Stomach (tissue), 9 donors: ENCODE measurements around the gene ATP5PD. TPM values are rescaled to one million over a fixed set of nuclear protein-coding genes. Genes with fewer than 3 reads are reported as not detected.
A peak's percentile ranks its signal among the peaks of the same experiment; 100 is the strongest.

Source experiments
- DNase-seq, 2 donors: peaks; one replicate each; pipeline versions ENCODE4 v3.0.0 to v3.0.0-alpha.2; 2013 to 2019
- H3K27ac ChIP-seq, 5 donors: fragments of 200-600 bp in 4 of 5; sonication (generic) in 4 of 5; one replicate each; pipeline ENCODE4 v1.5.1; 2013 to 2019; ENCODE audit warnings: mild to moderate bottlenecking in 1 of 5, moderate library complexity in 1 of 5
- H3K27me3 ChIP-seq, 3 donors: fragments of 200-600 bp; sonication (generic); one replicate each; pipeline ENCODE4 v1.5.1; 2017 to 2019; ENCODE audit warnings: mixed run types in 1 of 3
- H3K36me3 ChIP-seq, 4 donors: fragments of 200-600 bp; sonication (generic); 1 replicate in 3 of 4; 2 replicates in 1 of 4; pipeline ENCODE4 v1.5.1; 2016 to 2019
- H3K4me1 ChIP-seq, 4 donors: fragments of 200-600 bp; sonication (generic); one replicate each; pipeline ENCODE4 v1.5.1; 2016 to 2019
- H3K4me3 ChIP-seq, 4 donors: fragments of 200-600 bp; sonication (generic) in 3 of 4; one replicate each; pipeline ENCODE4 v1.5.1; 2016 to 2019; ENCODE audit warnings: mild to moderate bottlenecking in 1 of 4
- H3K9me3 ChIP-seq, 4 donors: fragments of 200-600 bp; sonication (generic); one replicate each; pipeline ENCODE4 v1.5.1; 2016 to 2019
- CTCF ChIP-seq, 7 experiments: fragments of 450-650 bp in 4 of 7; fragments of 200-600 bp in 3 of 7; sonication (generic) in 3 of 7; IDR thresholded peaks; one replicate each; pipeline ENCODE4 v1.5.1; 2016 to 2019; ENCODE audit warnings: antibody characterized with exemption in 7 of 7, control low read depth in 2 of 7, mild to moderate bottlenecking in 1 of 7
- EP300 ChIP-seq: sonication (generic); formaldehyde crosslinking; IDR thresholded peaks from one replicate; pipeline ENCODE4 v1.6.1; 2017; ENCODE audit warnings: antibody characterized with exemption
- POLR2A ChIP-seq, 4 donors: fragments of 450-650 bp; IDR thresholded peaks; one replicate each; pipeline ENCODE4 v1.6.1; 2016; ENCODE audit warnings: antibody characterized with exemption in 4 of 4, control low read depth in 2 of 4, mild to moderate bottlenecking in 1 of 4, moderate library complexity in 1 of 4
- POLR2AphosphoS5 ChIP-seq, 3 donors: sonication (generic); formaldehyde crosslinking; IDR thresholded peaks; one replicate each; pipeline ENCODE4 v1.6.1; 2016; ENCODE audit warnings: antibody characterized with exemption in 3 of 3
- WGBS, 5 donors: extraction: QIAGEN DNeasy Blood & Tissue Kit in 3 of 5; methylation state at CpG; one replicate each; pipeline versions ENCODE4 v1.1.5 to v1.1.7; 2013 to 2018; 5-methylcytosine and 5-hydroxymethylcytosine counted together
- intact Hi-C: fragments of 100-400 bp; cut with DNase I; formaldehyde crosslinking; loops from one replicate; pipeline ENCODE4 v1.15.1; 2023; ENCODE audit warnings: low total_unique reads
- polyA plus RNA-seq, 3 donors: library from polyadenylated mRNA; stranded (reverse); fragments of 200-250 nt; gene quantifications; one replicate each; pipeline ENCODE4 v1.2.3, GENCODE V29; 2013
- small RNA-seq, 4 donors: library from RNA; depleted of rRNA; stranded (forward); fragments of <200 nt; gene quantifications; one replicate each; pipeline ENCODE3, GENCODE V24; 2016
- total RNA-seq, 5 donors: library from RNA; depleted of rRNA; stranded (reverse); fragments of >200 nt; gene quantifications; one replicate each; pipeline versions ENCODE4 v1.1.0 to v1.2.3, GENCODE V29; 2014 to 2016
- donor health status: healthy with polysubstance abuse.
- donor health status: Bipolar disorder and iron deficiency.
- donor health status: healthy.

ATP5PD gene
- total and polyA plus RNA-seq, 8 donors = 77.0 to 681 (median 286) TPM

DNA sequence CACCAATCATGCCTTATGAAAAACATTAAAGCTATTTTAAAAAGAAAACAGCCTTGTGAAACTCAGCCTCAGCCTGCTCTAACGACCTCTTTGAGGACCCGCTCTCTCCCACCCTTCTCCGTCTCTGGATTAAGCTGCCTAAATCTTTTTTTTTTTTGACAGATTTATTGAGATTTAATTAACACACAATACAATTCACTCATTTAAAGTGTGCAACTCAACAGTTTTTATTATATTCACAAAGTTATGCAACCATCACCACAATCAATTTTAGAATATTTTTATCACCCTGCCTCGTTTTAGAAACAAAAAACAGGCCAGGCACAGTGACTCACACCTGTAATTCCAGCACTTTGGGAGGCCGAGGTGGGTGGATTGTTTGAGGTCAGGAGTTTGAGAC is 50.9 kb downstream of the ATP5PD start:
- Histone ChIP-seq H3K4me1 (peaks cover 12 to 28% (median 20%) of the 10 kb centered on the region in 4 donors), H3K36me3 (peaks cover 12 to 21% (median 19%) of the 10 kb centered on the region in 4 donors), H3K9me3 (no peaks in the 10 kb centered on the region), H3K27ac (no peak overlapping the region), H3K4me3 (no peak overlapping the region), H3K27me3 (no peaks in the 10 kb centered on the region)
- intact Hi-C loops = no loop called here
- DNase-seq = no peak
- TF ChIP-seq EP300 (no peak), CTCF (IDR thresholded peaks at IDR 0.05) (no peak), POLR2A (IDR thresholded peaks at IDR 0.05) (no peak), POLR2AphosphoS5 (IDR thresholded peaks at IDR 0.05) (no peak)
- 72 to 80% (median 79%) methylated on average over 5 of the region's 5 CpGs for WGBS, 5 donors

- Histone ChIP-seq H3K9me3 (no peaks in the 10 kb centered on the region), H3K36me3 (peaks cover under 1 to 7% (median 5%) of the 10 kb centered on the region in 4 donors), H3K4me3 (no peak overlapping the region), H3K27ac (peak overlapping the region in 1 of 5 donors; percentile 94), H3K27me3 (no peaks in the 10 kb centered on the region), H3K4me1 (peaks cover 16 to 42% (median 34%) of the 10 kb centered on the region in 4 donors)
- WGBS, 5 donors = 84 to 89% (median 88%) methylated on average over 7 of the region's 7 CpGs
- intact Hi-C loops = no loop called here
- TF ChIP-seq EP300 (no peak), POLR2AphosphoS5 (IDR thresholded peaks at IDR 0.05) (no peak), CTCF (IDR thresholded peaks at IDR 0.05) (no peak), POLR2A (IDR thresholded peaks at IDR 0.05) (no peak)
- DNase-seq = no peak
These were observed 52.3 kb downstream of the ATP5PD start for GRCh38 chr17:74994440-74994839.

GRCh38 chr17:74992223-74992622 is 54.5 kb downstream of the ATP5PD start:
- TF ChIP-seq POLR2A (IDR thresholded peaks at IDR 0.05) (no peak), POLR2AphosphoS5 (IDR thresholded peaks at IDR 0.05) (no peak), CTCF (IDR thresholded peaks at IDR 0.05) (no peak), EP300 (no peak)
- intact Hi-C loops = no loop called here
- Histone ChIP-seq H3K9me3 (no peaks in the 10 kb centered on the region), H3K4me3 (no peak overlapping the region), H3K27ac (peak overlapping the region; percentile 67 to 95 (median 95)), H3K36me3 (peaks cover 0 to 4% (median 0%) of the 10 kb centered on the region in 4 donors), H3K4me1 (peaks cover 25 to 58% (median 50%) of the 10 kb centered on the region in 4 donors), H3K27me3 (peaks cover 0 to 8% (median 0%) of the 10 kb centered on the region in 3 donors)
- DNase-seq = peak in 1 of 2 donors; percentile 65
- WGBS, 5 donors = 23 to 58% (median 38%) methylated on average over 2 of the region's 2 CpGs

- peaks cover 0 to 4% (median 0%) of the 10 kb centered on the region in 4 donors for H3K36me3 ChIP-seq
- TF ChIP-seq CTCF (IDR thresholded peaks at IDR 0.05) = no peak
- TF ChIP-seq POLR2AphosphoS5 (IDR thresholded peaks at IDR 0.05) = no peak
- no peak for TF ChIP-seq POLR2A (IDR thresholded peaks at IDR 0.05)
- no peak for DNase-seq
- H3K4me3 ChIP-seq = no peak overlapping the region
- H3K4me1 ChIP-seq = peaks cover 31 to 73% (median 56%) of the 10 kb centered on the region in 4 donors
- intact Hi-C loops = no loop called here
- peak overlapping the region; percentile 10 to 95 (median 95) for H3K27ac ChIP-seq
- peaks cover 0 to 8% (median 0%) of the 10 kb centered on the region in 3 donors for H3K27me3 ChIP-seq
- 79 to 86% (median 82%) methylated on average over 9 to 10 of the region's 10 CpGs for WGBS, 5 donors
- H3K9me3 ChIP-seq = no peaks in the 10 kb centered on the region
These were observed 56.1 kb downstream of the ATP5PD start for GRCh38 chr17:74990581-74991105.

Small RNA genes lying within 50 kb of the gene (small RNA-seq; reads per million reads assigned to genes)
- 0 reads per million in 4 donors for gene AC111186.1
- 0 reads per million in 4 donors for gene RF00019
- gene RN7SL573P = 0 reads per million in 4 donors
- 0 reads per million in 4 donors for gene RNU6-362P

Other genes with a start within 250 kb of the ATP5PD start
- under 1 TPM in 1 of 5 donors, not detected in 4; 0.55 TPM for gene GRIN2C, start 187.1 kb downstream of the ATP5PD start, total RNA-seq
- gene GRIN2C, start 187.1 kb downstream of the ATP5PD start, polyA plus RNA-seq = under 1 TPM in 1 of 3 donors, not detected in 2; 0.33 TPM
- 10 to 100 TPM in 3 of 5 donors, 1 to 10 TPM in 1, under 1 TPM in 1; 0.58 to 94.1 (median 15.4) TPM for gene FDXR, start 174.0 kb downstream of the ATP5PD start, total RNA-seq
- gene FDXR, start 174.0 kb downstream of the ATP5PD start, polyA plus RNA-seq = 10 to 100 TPM in 2 of 3 donors, 1 to 10 TPM in 1; 8.6 to 21.1 (median 12.5) TPM
- 1 to 10 TPM in 1 of 5 donors, not detected in 4; 1.8 TPM for gene FADS6, start 153.3 kb downstream of the ATP5PD start, total RNA-seq
- under 1 TPM in 1 of 3 donors, not detected in 2; 0.50 TPM for gene FADS6, start 153.3 kb downstream of the ATP5PD start, polyA plus RNA-seq
- gene USH1G, start 123.7 kb downstream of the ATP5PD start, total RNA-seq = under 1 TPM in 1 of 5 donors, not detected in 4; 0.18 TPM
- 1 to 10 TPM in 1 of 3 donors, not detected in 2; 1.0 TPM for gene USH1G, start 123.7 kb downstream of the ATP5PD start, polyA plus RNA-seq
- gene OTOP2, start 122.7 kb downstream of the ATP5PD start, total RNA-seq = 1 to 10 TPM in 1 of 5 donors, not detected in 4; 3.2 TPM
- under 1 TPM in 1 of 3 donors, not detected in 2; 0.15 TPM for gene OTOP2, start 122.7 kb downstream of the ATP5PD start, polyA plus RNA-seq
- under 1 TPM in 1 of 5 donors, not detected in 4; 0.18 TPM for gene OTOP3, start 111.1 kb downstream of the ATP5PD start, total RNA-seq
- gene OTOP3, start 111.1 kb downstream of the ATP5PD start, polyA plus RNA-seq = 1 to 10 TPM in 1 of 3 donors, not detected in 2; 2.6 TPM
- gene HID1, start 74.2 kb downstream of the ATP5PD start, total RNA-seq = 100 to 1,000 TPM in 2 of 5 donors, 10 to 100 TPM in 3; 36.5 to 304 (median 94.5) TPM
- gene HID1, start 74.2 kb downstream of the ATP5PD start, polyA plus RNA-seq = 10 to 100 TPM; 52.7 to 85.2 (median 69.5) TPM
- 10 to 100 TPM in 4 of 5 donors, 1 to 10 TPM in 1; 4.8 to 78.8 (median 11.7) TPM for gene CDR2L, start 59.3 kb downstream of the ATP5PD start, total RNA-seq
- 10 to 100 TPM in 1 of 3 donors, 1 to 10 TPM in 2; 4.4 to 18.9 (median 6.1) TPM for gene CDR2L, start 59.3 kb downstream of the ATP5PD start, polyA plus RNA-seq
- 10 to 100 TPM in 4 of 5 donors, 1 to 10 TPM in 1; 6.7 to 69.0 (median 29.2) TPM for gene MRPL58, start 34.3 kb downstream of the ATP5PD start, total RNA-seq
- 10 to 100 TPM; 42.1 to 57.1 (median 48.7) TPM for gene MRPL58, start 34.3 kb downstream of the ATP5PD start, polyA plus RNA-seq
- 10 to 100 TPM in 4 of 5 donors, 1 to 10 TPM in 1; 9.9 to 25.8 (median 12.5) TPM for gene KCTD2, start 256 bp upstream of the ATP5PD start, total RNA-seq
- 10 to 100 TPM; 10.6 to 13.1 (median 11.2) TPM for gene KCTD2, start 256 bp upstream of the ATP5PD start, polyA plus RNA-seq
- 100 to 1,000 TPM in 1 of 5 donors, 10 to 100 TPM in 4; 30.3 to 132 (median 57.1) TPM for gene SLC16A5, start 41.0 kb upstream of the ATP5PD start, total RNA-seq
- gene SLC16A5, start 41.0 kb upstream of the ATP5PD start, polyA plus RNA-seq = 1 to 10 TPM; 6.8 to 9.0 (median 7.9) TPM
- 10 to 100 TPM in 4 of 5 donors, 1 to 10 TPM in 1; 2.2 to 26.8 (median 13.9) TPM for gene ARMC7, start 63.0 kb upstream of the ATP5PD start, total RNA-seq
- gene ARMC7, start 63.0 kb upstream of the ATP5PD start, polyA plus RNA-seq = 10 to 100 TPM in 2 of 3 donors, 1 to 10 TPM in 1; 9.6 to 10.8 (median 10.7) TPM
- 100 to 1,000 TPM in 3 of 5 donors, 10 to 100 TPM in 2; 24.1 to 472 (median 150) TPM for gene NT5C, start 84.8 kb upstream of the ATP5PD start, total RNA-seq
- gene NT5C, start 84.8 kb upstream of the ATP5PD start, polyA plus RNA-seq = 100 to 1,000 TPM in 2 of 3 donors, 10 to 100 TPM in 1; 60.5 to 120 (median 117) TPM
- gene JPT1, start 107.5 kb upstream of the ATP5PD start, total RNA-seq = 100 to 1,000 TPM in 1 of 5 donors, 10 to 100 TPM in 3, 1 to 10 TPM in 1; 8.0 to 217 (median 61.9) TPM
- gene JPT1, start 107.5 kb upstream of the ATP5PD start, polyA plus RNA-seq = 100 to 1,000 TPM; 133 to 405 (median 227) TPM
- 10 to 100 TPM; 10.7 to 88.1 (median 53.6) TPM for gene SUMO2, start 136.0 kb upstream of the ATP5PD start, total RNA-seq
- 100 to 1,000 TPM in 2 of 3 donors, 10 to 100 TPM in 1; 66.0 to 141 (median 130) TPM for gene SUMO2, start 136.0 kb upstream of the ATP5PD start, polyA plus RNA-seq
- gene NUP85, start 158.7 kb upstream of the ATP5PD start, total RNA-seq = 100 to 1,000 TPM in 1 of 5 donors, 10 to 100 TPM in 4; 20.3 to 220 (median 29.2) TPM
- gene NUP85, start 158.7 kb upstream of the ATP5PD start, polyA plus RNA-seq = 10 to 100 TPM; 21.5 to 52.1 (median 37.3) TPM
- 10 to 100 TPM in 4 of 5 donors, 1 to 10 TPM in 1; 9.5 to 94.5 (median 58.5) TPM for gene GGA3, start 214.6 kb upstream of the ATP5PD start, total RNA-seq
- gene GGA3, start 214.6 kb upstream of the ATP5PD start, polyA plus RNA-seq = 10 to 100 TPM; 10.2 to 18.3 (median 11.8) TPM
- 100 to 1,000 TPM in 1 of 5 donors, 10 to 100 TPM in 3, 1 to 10 TPM in 1; 6.7 to 136 (median 37.9) TPM for gene MRPS7, start 214.9 kb upstream of the ATP5PD start, total RNA-seq
- gene MRPS7, start 214.9 kb upstream of the ATP5PD start, polyA plus RNA-seq = 10 to 100 TPM; 53.3 to 69.4 (median 69.0) TPM
- gene MIF4GD, start 224.3 kb upstream of the ATP5PD start, total RNA-seq = 10 to 100 TPM in 2 of 5 donors, 1 to 10 TPM in 3; 3.5 to 12.5 (median 7.7) TPM
- 10 to 100 TPM; 12.2 to 14.7 (median 12.9) TPM for gene MIF4GD, start 224.3 kb upstream of the ATP5PD start, polyA plus RNA-seq
- gene SLC25A19, start 242.5 kb upstream of the ATP5PD start, total RNA-seq = 10 to 100 TPM in 2 of 5 donors, 1 to 10 TPM in 3; 2.3 to 40.6 (median 6.4) TPM
- gene SLC25A19, start 242.5 kb upstream of the ATP5PD start, polyA plus RNA-seq = 10 to 100 TPM in 2 of 3 donors, 1 to 10 TPM in 1; 8.1 to 16.5 (median 11.7) TPM